Type B pancreatic cell (in vitro differentiated cells): ENCODE measurements around the gene BLTP3A. TPM values are rescaled to one million over a fixed set of nuclear protein-coding genes. Genes with fewer than 3 reads are reported as not detected.
"Not testable (repeated sequence)": the region's sequence is repeated elsewhere in the genome, so short reads cannot be mapped to it uniquely, and the experiment has no call there.

ENCODE experiments used
- DNase-seq: peaks from one replicate; pipeline ENCODE4 v3.0.0; 2021; ENCODE audit warnings: mixed read lengths; ENCODE audit not compliant: unreplicated experiment; ENCODE audit errors: extremely low spot score
- H3K27ac Mint-ChIP-seq: 2 replicates; pipeline ENCODE4 v1.8.0; 2021; ENCODE audit warnings: mild to moderate bottlenecking, mixed read lengths
- H3K27me3 Mint-ChIP-seq: 2 replicates; pipeline ENCODE4 v1.8.0; 2021; ENCODE audit warnings: mixed read lengths
- H3K36me3 Mint-ChIP-seq: 2 replicates; pipeline ENCODE4 v1.8.0; 2021; ENCODE audit warnings: mixed read lengths
- H3K4me1 Mint-ChIP-seq: one replicate; pipeline ENCODE4 v1.8.0; 2021; ENCODE audit warnings: mixed read lengths; ENCODE audit not compliant: unreplicated experiment
- H3K4me3 Mint-ChIP-seq: 2 replicates; pipeline ENCODE4 v1.8.0; 2021; ENCODE audit warnings: mild to moderate bottlenecking, mixed read lengths
- H3K9me3 Mint-ChIP-seq: 2 replicates; pipeline ENCODE4 v1.8.0; 2021; ENCODE audit warnings: mixed read lengths
- CTCF ChIP-seq: fragments of 200-600 bp; sonication (generic); conservative IDR thresholded peaks from 2 replicates; pipeline ENCODE4 v1.5.0; 2021; ENCODE audit warnings: antibody characterized with exemption, mild to moderate bottlenecking
- total RNA-seq: library from RNA; stranded (reverse); gene quantifications from 2 replicates; pipeline ENCODE4 v1.2.1, GENCODE V29; 2021; ENCODE audit warnings: low replicate concordance

The BLTP3A gene
- total RNA-seq, 1 donor from 2014 or later = 13.0 TPM

GRCh38 chr6:34810017-34810882 is 18.4 kb downstream of the BLTP3A start:
- no peak overlapping the region for H3K4me3 Mint-ChIP-seq
- no peak for TF ChIP-seq CTCF
- no peaks in the 10 kb centered on the region for H3K9me3 Mint-ChIP-seq
- DNase-seq = no peak
- no peaks in the 10 kb centered on the region for H3K27me3 Mint-ChIP-seq
- H3K4me1 Mint-ChIP-seq = peaks cover 16% of the 10 kb centered on the region
- H3K27ac Mint-ChIP-seq = no peak overlapping the region
- H3K36me3 Mint-ChIP-seq = no peaks in the 10 kb centered on the region

GRCh38 chr6:34810936-34811632 is 19.2 kb downstream of the BLTP3A start:
- Mint-ChIP-seq H3K27ac (no peak overlapping the region), H3K9me3 (no peaks in the 10 kb centered on the region), H3K4me1 (peaks cover 16% of the 10 kb centered on the region), H3K4me3 (no peak overlapping the region), H3K36me3 (no peaks in the 10 kb centered on the region), H3K27me3 (no peaks in the 10 kb centered on the region)
- TF ChIP-seq CTCF = no peak
- DNase-seq = no peak

GRCh38 chr6:34813028-34813713 is 21.3 kb downstream of the BLTP3A start:
- H3K36me3 Mint-ChIP-seq = no peaks in the 10 kb centered on the region
- no peak for DNase-seq
- no peaks in the 10 kb centered on the region for H3K9me3 Mint-ChIP-seq
- no peak overlapping the region for H3K4me3 Mint-ChIP-seq
- H3K27me3 Mint-ChIP-seq = no peaks in the 10 kb centered on the region
- H3K4me1 Mint-ChIP-seq = peaks cover 19% of the 10 kb centered on the region
- H3K27ac Mint-ChIP-seq = no peak overlapping the region
- no peak for TF ChIP-seq CTCF

- no peak for TF ChIP-seq CTCF
- Mint-ChIP-seq H3K9me3 (no peaks in the 10 kb centered on the region), H3K4me1 (peaks cover 31% of the 10 kb centered on the region), H3K4me3 (no peak overlapping the region), H3K27me3 (no peaks in the 10 kb centered on the region), H3K36me3 (no peaks in the 10 kb centered on the region), H3K27ac (no peak overlapping the region)
- DNase-seq = no peak
Measured at GRCh38 chr6:34816635-34817301, 24.9 kb downstream of the BLTP3A start.

GRCh38 chr6:34817446-34817845 is 25.6 kb downstream of the BLTP3A start:
- Mint-ChIP-seq H3K36me3 (no peaks in the 10 kb centered on the region), H3K9me3 (no peaks in the 10 kb centered on the region), H3K4me3 (no peak overlapping the region), H3K27me3 (no peaks in the 10 kb centered on the region), H3K4me1 (peaks cover 31% of the 10 kb centered on the region), H3K27ac (no peak overlapping the region)
- no peak for TF ChIP-seq CTCF
- no peak for DNase-seq

- not testable (repeated sequence) for H3K4me3 Mint-ChIP-seq, H3K27me3 Mint-ChIP-seq, H3K36me3 Mint-ChIP-seq
Measured at GRCh38 chr6:34818872-34819570, 27.1 kb downstream of the BLTP3A start.

More at GRCh38 chr6:34818872-34819570, 27.1 kb downstream of the BLTP3A start:
- not testable (repeated sequence) for DNase-seq, H3K9me3 Mint-ChIP-seq
- Mint-ChIP-seq H3K4me1 (peaks cover 20% of the 10 kb centered on the region), H3K27ac (peak overlapping the region; percentile 11)
